ENCODE results near the gene RCAN3.

- TF ChIP-seq POLR2A (IDR thresholded peaks at IDR 0.05), result no peak
- TF ChIP-seq, protein P1, sequence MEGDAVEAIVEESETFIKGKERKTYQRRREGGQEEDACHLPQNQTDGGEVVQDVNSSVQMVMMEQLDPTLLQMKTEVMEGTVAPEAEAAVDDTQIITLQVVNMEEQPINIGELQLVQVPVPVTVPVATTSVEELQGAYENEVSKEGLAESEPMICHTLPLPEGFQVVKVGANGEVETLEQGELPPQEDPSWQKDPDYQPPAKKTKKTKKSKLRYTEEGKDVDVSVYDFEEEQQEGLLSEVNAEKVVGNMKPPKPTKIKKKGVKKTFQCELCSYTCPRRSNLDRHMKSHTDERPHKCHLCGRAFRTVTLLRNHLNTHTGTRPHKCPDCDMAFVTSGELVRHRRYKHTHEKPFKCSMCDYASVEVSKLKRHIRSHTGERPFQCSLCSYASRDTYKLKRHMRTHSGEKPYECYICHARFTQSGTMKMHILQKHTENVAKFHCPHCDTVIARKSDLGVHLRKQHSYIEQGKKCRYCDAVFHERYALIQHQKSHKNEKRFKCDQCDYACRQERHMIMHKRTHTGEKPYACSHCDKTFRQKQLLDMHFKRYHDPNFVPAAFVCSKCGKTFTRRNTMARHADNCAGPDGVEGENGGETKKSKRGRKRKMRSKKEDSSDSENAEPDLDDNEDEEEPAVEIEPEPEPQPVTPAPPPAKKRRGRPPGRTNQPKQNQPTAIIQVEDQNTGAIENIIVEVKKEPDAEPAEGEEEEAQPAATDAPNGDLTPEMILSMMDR (IDR thresholded peaks at IDR 0.05), result no peak
These were observed 51.3 kb downstream of the RCAN3 start for GRCh38 chr1:24553931-24554330.

Measured in thyroid gland (tissue), 4 donors.